Measurements from ENCODE around the gene NT5C2. TPM values are rescaled to one million over a fixed set of nuclear protein-coding genes. Genes with fewer than 3 reads are reported as not detected.
"Not testable (repeated sequence)": the region's sequence is repeated elsewhere in the genome, so short reads cannot be mapped to it uniquely, and the experiment has no call there.

Gene NT5C2
- total RNA-seq, 4 donors from 2014 or later = 91.2 to 98.3 (median 92.5) TPM

DNA sequence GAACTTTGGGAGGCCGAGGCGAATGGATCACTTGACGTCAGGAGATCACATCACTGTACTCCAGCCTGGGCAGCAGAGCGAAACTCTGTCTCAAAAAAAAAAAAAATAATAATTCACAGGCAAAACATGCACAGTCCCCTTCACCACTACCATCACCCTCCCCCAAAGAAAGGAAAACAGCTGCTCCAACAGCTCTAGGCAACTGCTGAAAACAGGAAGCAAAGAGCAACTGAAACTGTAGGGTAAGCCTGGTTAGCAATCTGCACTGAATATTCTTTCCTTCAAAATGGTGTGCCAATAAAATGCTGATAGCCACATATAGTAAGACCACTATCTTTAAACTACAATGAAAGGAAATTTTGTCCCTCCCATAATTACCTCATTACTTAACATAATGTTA is 11.8 kb downstream of the NT5C2 start:
- DNase-seq = no peak
- intact Hi-C loops (cut with DNase I) = no loop called here
- 82 to 93% methylated on average over 4 of the region's 4 CpGs for WGBS, 2 donors
- Histone ChIP-seq H3K9me3 (no peaks in the 10 kb centered on the region), H3K4me1 (peaks cover 5 to 53% (median 33%) of the 10 kb centered on the region in 3 donors), H3K4me3 (no peak overlapping the region), H3K27me3 (no peaks in the 10 kb centered on the region), H3K36me3 (peaks cover 0 to 55% (median 0%) of the 10 kb centered on the region in 3 donors), H3K27ac (peak overlapping the region in 1 of 4 donors; percentile 38)
- TF ChIP-seq POLR2A (IDR thresholded peaks at IDR 0.05) = no peak
- TF ChIP-seq, protein P1, sequence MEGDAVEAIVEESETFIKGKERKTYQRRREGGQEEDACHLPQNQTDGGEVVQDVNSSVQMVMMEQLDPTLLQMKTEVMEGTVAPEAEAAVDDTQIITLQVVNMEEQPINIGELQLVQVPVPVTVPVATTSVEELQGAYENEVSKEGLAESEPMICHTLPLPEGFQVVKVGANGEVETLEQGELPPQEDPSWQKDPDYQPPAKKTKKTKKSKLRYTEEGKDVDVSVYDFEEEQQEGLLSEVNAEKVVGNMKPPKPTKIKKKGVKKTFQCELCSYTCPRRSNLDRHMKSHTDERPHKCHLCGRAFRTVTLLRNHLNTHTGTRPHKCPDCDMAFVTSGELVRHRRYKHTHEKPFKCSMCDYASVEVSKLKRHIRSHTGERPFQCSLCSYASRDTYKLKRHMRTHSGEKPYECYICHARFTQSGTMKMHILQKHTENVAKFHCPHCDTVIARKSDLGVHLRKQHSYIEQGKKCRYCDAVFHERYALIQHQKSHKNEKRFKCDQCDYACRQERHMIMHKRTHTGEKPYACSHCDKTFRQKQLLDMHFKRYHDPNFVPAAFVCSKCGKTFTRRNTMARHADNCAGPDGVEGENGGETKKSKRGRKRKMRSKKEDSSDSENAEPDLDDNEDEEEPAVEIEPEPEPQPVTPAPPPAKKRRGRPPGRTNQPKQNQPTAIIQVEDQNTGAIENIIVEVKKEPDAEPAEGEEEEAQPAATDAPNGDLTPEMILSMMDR (IDR thresholded peaks at IDR 0.05) = no peak

- peaks cover 0 to 62% (median 0%) of the 10 kb centered on the region in 3 donors for H3K36me3 ChIP-seq
- 76 to 86% methylated on average over 4 of the region's 4 CpGs for WGBS, 2 donors
- TF ChIP-seq POLR2A (IDR thresholded peaks at IDR 0.05) = no peak
- TF ChIP-seq, protein P1 (IDR thresholded peaks at IDR 0.05) = no peak
- H3K4me1 ChIP-seq = peaks cover 0 to 46% (median 26%) of the 10 kb centered on the region in 3 donors
- no peak for DNase-seq
- no peaks in the 10 kb centered on the region for H3K27me3 ChIP-seq
- no peak overlapping the region for H3K4me3 ChIP-seq
- H3K27ac ChIP-seq = no peak overlapping the region
- H3K9me3 ChIP-seq = no peaks in the 10 kb centered on the region
- intact Hi-C loops (cut with DNase I) = no loop called here
These were observed 12.6 kb downstream of the NT5C2 start for GRCh38 chr10:103180491-103180890.

- Histone ChIP-seq H3K36me3 (peaks cover 6 to 96% (median 20%) of the 10 kb centered on the region in 3 donors), H3K27ac (no peak overlapping the region), H3K9me3 (no peaks in the 10 kb centered on the region), H3K27me3 (no peaks in the 10 kb centered on the region), H3K4me1 (peaks cover 0 to 20% (median 8%) of the 10 kb centered on the region in 3 donors), H3K4me3 (no peak overlapping the region)
- WGBS, 2 donors = 50 to 67% methylated on average over 1 of the region's 1 CpG
- DNase-seq = no peak
- intact Hi-C loops (cut with DNase I) = no loop called here
- TF ChIP-seq POLR2A (IDR thresholded peaks at IDR 0.05) = no peak
- TF ChIP-seq, protein P1 (IDR thresholded peaks at IDR 0.05) = no peak
These were observed 15.9 kb downstream of the NT5C2 start for GRCh38 chr10:103177123-103177522.

- H3K27me3 ChIP-seq = no peaks in the 10 kb centered on the region
- H3K36me3 ChIP-seq = peaks cover 6 to 97% (median 23%) of the 10 kb centered on the region in 3 donors
- no peak overlapping the region for H3K27ac ChIP-seq
- WGBS, 2 donors = 89% methylated on average over 4 of the region's 11 CpGs
- peaks cover 0 to 20% (median 6%) of the 10 kb centered on the region in 3 donors for H3K4me1 ChIP-seq
- intact Hi-C loops (cut with DNase I) = no loop called here
- H3K4me3 ChIP-seq = no peak overlapping the region
- DNase-seq = no peak
- no peak for TF ChIP-seq POLR2A (IDR thresholded peaks at IDR 0.05)
- TF ChIP-seq, protein P1 (IDR thresholded peaks at IDR 0.05) = no peak
- no peaks in the 10 kb centered on the region for H3K9me3 ChIP-seq
These were observed 17.3 kb downstream of the NT5C2 start for GRCh38 chr10:103175580-103176285.

- H3K27me3 ChIP-seq; DNase-seq; H3K27ac ChIP-seq; intact Hi-C loops (cut with DNase I); H3K4me3 ChIP-seq; H3K9me3 ChIP-seq: not testable (repeated sequence)
- peaks cover 6 to 97% (median 23%) of the 10 kb centered on the region in 3 donors for H3K36me3 ChIP-seq
- H3K4me1 ChIP-seq = peaks cover 0 to 26% (median 6%) of the 10 kb centered on the region in 3 donors
- WGBS, 2 donors = 94 to 98% methylated on average over 2 of the region's 2 CpGs
These were observed 18.7 kb downstream of the NT5C2 start for GRCh38 chr10:103174324-103174723.
